ENCODE data around the gene UBE2J1.
A peak's percentile ranks its signal among the peaks of the same experiment; 100 is the strongest.

Gene UBE2J1

DNA sequence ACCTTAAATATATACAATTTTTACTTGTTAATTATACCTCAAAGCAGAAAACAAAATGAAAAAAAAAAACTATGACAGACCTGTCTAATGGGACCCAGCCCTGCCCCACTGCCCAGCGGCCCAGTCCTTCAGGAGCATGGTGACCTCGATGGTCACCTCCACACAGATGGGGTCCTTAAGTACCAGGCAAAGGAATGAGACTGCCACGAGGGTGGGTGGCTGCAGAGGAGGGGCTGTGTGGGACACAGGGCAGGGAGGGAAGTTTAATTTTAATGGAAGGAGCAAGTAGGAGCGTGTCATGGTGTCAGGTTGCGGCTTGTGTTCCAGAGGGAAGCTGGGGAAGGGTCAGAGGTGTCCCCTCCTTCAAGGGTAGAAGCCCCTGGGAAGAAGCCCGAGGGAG is 66.0 kb downstream of the UBE2J1 start:
- no peak overlapping the region for H2AK5ac ChIP-seq (ENCODE audit: low read depth, low read length)
- H3K9ac ChIP-seq (ENCODE audit: low read depth, low read length, poor library complexity): no peak overlapping the region
- no peak for DNase-seq (ENCODE audit: low spot score)
- peak overlapping the region; percentile 49 for H3K14ac ChIP-seq (ENCODE audit: low read length)
- no peak overlapping the region for H3K4ac ChIP-seq (ENCODE audit: low read length)
- H2BK5ac ChIP-seq (ENCODE audit: low read length): no peak overlapping the region
- H2AFZ ChIP-seq (ENCODE audit: low read length): peak overlapping the region; percentile 19
- no peak overlapping the region for H4K91ac ChIP-seq (ENCODE audit: low read depth, low read length, poor library complexity)
- H3K23ac ChIP-seq (ENCODE audit: low read depth, low read length, poor library complexity): no peak overlapping the region
- H3K9me3 ChIP-seq (replicated peaks in 1 of 2; ENCODE audit: control insufficient read depth in 2 of 2, insufficient read depth in 1 of 2, low read depth in 1 of 2, low read length in 2 of 2): no peaks in the 10 kb centered on the region
- H4K8ac ChIP-seq (ENCODE audit: low read depth, low read length): no peak overlapping the region
- H3K4me2 ChIP-seq (ENCODE audit: insufficient read depth, low read length, poor library complexity, severe bottlenecking): no peak overlapping the region
- H3K4me1 ChIP-seq (ENCODE audit: control insufficient read depth in 2 of 2, insufficient read depth in 1 of 2, low read depth in 1 of 2, low read length in 2 of 2): peaks cover 8 to 10% of the 10 kb centered on the region in 2 donors
- no CpG with 5 or more reads among the region's 6 CpGs for WGBS, 2 donors (ENCODE audit: extremely low coverage in 2 of 2, insufficient read length in 2 of 2, insufficient replicate concordance in 1 of 2)
- no peak overlapping the region for H2BK12ac ChIP-seq (ENCODE audit: low read length)
- peak overlapping the region; percentile 32 for H3K18ac ChIP-seq (ENCODE audit: low read length)
- H2BK120ac ChIP-seq (ENCODE audit: low read depth, low read length): no peak overlapping the region
- H3K79me1 ChIP-seq (ENCODE audit: low read depth, low read length): no peaks in the 10 kb centered on the region
- H3K36me3 ChIP-seq (replicated peaks in 1 of 2; ENCODE audit: control insufficient read depth in 2 of 2, insufficient read depth in 2 of 2, low read length in 2 of 2): no peaks in the 10 kb centered on the region
- peaks cover 0 to 8% (median 0%) of the 10 kb centered on the region in 3 experiments for H3K27me3 ChIP-seq (ENCODE audit: control insufficient read depth in 3 of 3, insufficient read depth in 3 of 3, low read depth in 1 of 3, low read length in 3 of 3)
- H3K27ac ChIP-seq (replicated peaks; ENCODE audit: low read length): no peak overlapping the region
- H3K4me3 ChIP-seq (ENCODE audit: low read length in 2 of 2): no peak overlapping the region
- H2BK15ac ChIP-seq (ENCODE audit: low read length): no peak overlapping the region

DNA sequence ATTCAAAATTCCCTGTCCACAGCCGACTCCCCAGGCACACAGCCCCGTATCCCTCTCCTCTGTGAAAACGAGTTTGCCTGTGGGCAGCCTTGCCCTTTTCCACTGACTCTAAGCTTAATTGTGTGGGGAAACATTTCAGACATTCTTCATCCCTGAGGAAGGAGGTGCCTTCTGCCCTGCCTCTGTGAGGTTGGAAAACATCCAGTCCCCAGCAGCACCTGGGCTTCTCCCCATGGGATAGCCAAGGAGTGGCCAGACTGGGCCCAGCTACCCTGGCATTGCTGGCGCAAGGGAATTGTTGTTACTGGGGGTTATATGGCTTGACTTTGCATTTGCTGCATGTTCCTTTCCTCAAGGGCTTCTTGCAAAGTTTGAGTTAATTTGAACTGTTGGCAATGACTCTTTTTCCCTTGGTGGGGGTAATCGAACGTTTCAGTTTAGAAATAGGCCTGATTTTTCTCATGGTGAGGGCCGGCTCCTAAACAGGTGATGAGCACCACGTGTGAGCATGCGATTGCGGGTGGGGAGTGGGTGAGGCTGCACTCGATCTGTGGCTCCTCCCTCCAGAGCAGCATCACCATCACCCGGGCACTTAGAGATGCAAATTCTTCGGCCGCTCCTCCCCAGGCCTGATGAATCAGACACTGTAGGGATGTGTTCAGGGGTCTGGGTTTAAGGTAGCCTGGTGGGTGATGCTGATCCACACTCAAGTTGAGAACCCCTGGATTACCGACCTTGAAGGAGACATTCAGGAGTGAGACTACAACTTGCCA is 67.4 kb downstream of the UBE2J1 start:
- H2AK5ac ChIP-seq (ENCODE audit: low read depth, low read length): no peak overlapping the region
- peaks cover 0 to 3% (median 0%) of the 10 kb centered on the region in 3 experiments for H3K27me3 ChIP-seq (ENCODE audit: control insufficient read depth in 3 of 3, insufficient read depth in 3 of 3, low read depth in 1 of 3, low read length in 3 of 3)
- WGBS, 2 donors (ENCODE audit: extremely low coverage in 2 of 2, insufficient read length in 2 of 2, insufficient replicate concordance in 1 of 2): no CpG with 5 or more reads among the region's 15 CpGs

DNA sequence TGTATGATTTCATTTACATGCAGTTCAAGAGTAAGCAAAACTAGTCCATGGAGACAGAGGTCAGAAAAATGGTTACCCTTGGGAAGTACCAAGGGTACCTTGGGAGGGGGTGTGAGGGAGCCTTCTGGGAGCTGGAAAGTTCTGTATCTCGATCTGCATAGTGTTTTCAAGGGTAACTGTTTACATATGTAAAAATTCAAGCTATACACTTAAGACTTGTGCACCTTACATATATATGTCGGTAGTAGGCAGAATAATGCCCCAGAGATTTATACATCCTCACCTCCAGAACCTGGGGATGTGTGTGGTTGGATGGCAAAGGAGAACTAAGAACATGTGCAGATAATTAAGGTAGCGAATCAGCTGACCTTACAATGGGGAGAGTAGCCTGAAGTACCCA is 68.4 kb downstream of the UBE2J1 start:
- H3K23ac ChIP-seq (ENCODE audit: low read depth, low read length, poor library complexity): no peak overlapping the region
- H3K79me1 ChIP-seq (ENCODE audit: low read depth, low read length): no peaks in the 10 kb centered on the region
- H3K4ac ChIP-seq (ENCODE audit: low read length): no peak overlapping the region
- no peaks in the 10 kb centered on the region for H3K36me3 ChIP-seq (replicated peaks in 1 of 2; ENCODE audit: control insufficient read depth in 2 of 2, insufficient read depth in 2 of 2, low read length in 2 of 2)
- no peak overlapping the region for H2AK5ac ChIP-seq (ENCODE audit: low read depth, low read length)
- no peak overlapping the region for H3K27ac ChIP-seq (replicated peaks; ENCODE audit: low read length)
- H3K9ac ChIP-seq (ENCODE audit: low read depth, low read length, poor library complexity): no peak overlapping the region
- no peak for DNase-seq (ENCODE audit: low spot score)
- no peaks in the 10 kb centered on the region for H3K9me3 ChIP-seq (replicated peaks in 1 of 2; ENCODE audit: control insufficient read depth in 2 of 2, insufficient read depth in 1 of 2, low read depth in 1 of 2, low read length in 2 of 2)
- no peak overlapping the region for H3K18ac ChIP-seq (ENCODE audit: low read length)
- no peak overlapping the region for H4K91ac ChIP-seq (ENCODE audit: low read depth, low read length, poor library complexity)
- no peak overlapping the region for H2BK12ac ChIP-seq (ENCODE audit: low read length)
- no peak overlapping the region for H3K14ac ChIP-seq (ENCODE audit: low read length)
- no peak overlapping the region for H2BK120ac ChIP-seq (ENCODE audit: low read depth, low read length)
- H3K4me1 ChIP-seq (ENCODE audit: control insufficient read depth in 2 of 2, insufficient read depth in 1 of 2, low read depth in 1 of 2, low read length in 2 of 2): peaks cover 8 to 10% of the 10 kb centered on the region in 2 donors
- H2AFZ ChIP-seq (ENCODE audit: low read length): no peak overlapping the region
- H3K4me3 ChIP-seq (ENCODE audit: low read length in 2 of 2): no peak overlapping the region
- no peak overlapping the region for H2BK5ac ChIP-seq (ENCODE audit: low read length)
- no peak overlapping the region for H2BK15ac ChIP-seq (ENCODE audit: low read length)
- no CpG with 5 or more reads among the region's 3 CpGs for WGBS, 2 donors (ENCODE audit: extremely low coverage in 2 of 2, insufficient read length in 2 of 2, insufficient replicate concordance in 1 of 2)
- no peaks in the 10 kb centered on the region for H3K27me3 ChIP-seq (ENCODE audit: control insufficient read depth in 3 of 3, insufficient read depth in 3 of 3, low read depth in 1 of 3, low read length in 3 of 3)
- no peak overlapping the region for H4K8ac ChIP-seq (ENCODE audit: low read depth, low read length)
- no peak overlapping the region for H3K4me2 ChIP-seq (ENCODE audit: insufficient read depth, low read length, poor library complexity, severe bottlenecking)

More for the DNA sequence above, 67.4 kb downstream of the UBE2J1 start:
- H3K36me3 ChIP-seq (replicated peaks in 1 of 2; ENCODE audit: control insufficient read depth in 2 of 2, insufficient read depth in 2 of 2, low read length in 2 of 2): no peaks in the 10 kb centered on the region
- H3K4ac ChIP-seq (ENCODE audit: low read length): no peak overlapping the region
- H3K27ac ChIP-seq (replicated peaks; ENCODE audit: low read length): no peak overlapping the region
- no peak overlapping the region for H3K23ac ChIP-seq (ENCODE audit: low read depth, low read length, poor library complexity)
- no peak overlapping the region for H3K4me3 ChIP-seq (ENCODE audit: low read length in 2 of 2)
- no peak overlapping the region for H4K8ac ChIP-seq (ENCODE audit: low read depth, low read length)
- H2BK5ac ChIP-seq (ENCODE audit: low read length): no peak overlapping the region
- peaks cover 8 to 10% of the 10 kb centered on the region in 2 donors for H3K4me1 ChIP-seq (ENCODE audit: control insufficient read depth in 2 of 2, insufficient read depth in 1 of 2, low read depth in 1 of 2, low read length in 2 of 2)
- H3K14ac ChIP-seq (ENCODE audit: low read length): no peak overlapping the region
- no peak overlapping the region for H3K18ac ChIP-seq (ENCODE audit: low read length)
- no peaks in the 10 kb centered on the region for H3K79me1 ChIP-seq (ENCODE audit: low read depth, low read length)
- H4K91ac ChIP-seq (ENCODE audit: low read depth, low read length, poor library complexity): no peak overlapping the region
- H2BK12ac ChIP-seq (ENCODE audit: low read length): no peak overlapping the region
- DNase-seq (ENCODE audit: low spot score): no peak
- no peak overlapping the region for H3K9ac ChIP-seq (ENCODE audit: low read depth, low read length, poor library complexity)
- H3K4me2 ChIP-seq (ENCODE audit: insufficient read depth, low read length, poor library complexity, severe bottlenecking): no peak overlapping the region
- no peak overlapping the region for H2AFZ ChIP-seq (ENCODE audit: low read length)
- no peak overlapping the region for H2BK120ac ChIP-seq (ENCODE audit: low read depth, low read length)
- H2BK15ac ChIP-seq (ENCODE audit: low read length): no peak overlapping the region
- H3K9me3 ChIP-seq (replicated peaks in 1 of 2; ENCODE audit: control insufficient read depth in 2 of 2, insufficient read depth in 1 of 2, low read depth in 1 of 2, low read length in 2 of 2): no peaks in the 10 kb centered on the region

DNA sequence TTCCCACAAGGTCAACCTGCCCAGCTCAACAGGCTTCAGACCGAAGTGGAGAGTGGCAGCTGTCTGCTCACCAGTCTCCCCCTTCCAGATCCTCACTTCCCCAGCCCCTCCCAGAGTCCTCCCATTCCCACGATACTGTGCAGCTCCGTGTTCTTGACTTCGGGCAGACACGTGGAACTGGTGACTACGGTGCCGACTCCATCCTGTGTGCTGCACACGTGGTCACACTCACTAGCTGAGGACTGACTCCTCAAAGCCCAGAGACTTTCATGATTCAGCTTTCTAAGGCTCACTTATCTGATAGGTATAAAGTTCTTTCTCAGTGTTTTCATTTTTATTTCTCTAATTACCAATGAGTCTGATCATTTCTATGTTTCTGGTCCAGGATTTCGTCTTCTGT is 69.8 kb downstream of the UBE2J1 start:
- Histone ChIP-seq H2AFZ (ENCODE audit: low read length) (no peak overlapping the region), H3K27ac (replicated peaks; ENCODE audit: low read length) (no peak overlapping the region), H3K9me3 (replicated peaks in 1 of 2; ENCODE audit: control insufficient read depth in 2 of 2, insufficient read depth in 1 of 2, low read depth in 1 of 2, low read length in 2 of 2) (no peaks in the 10 kb centered on the region), H3K18ac (ENCODE audit: low read length) (no peak overlapping the region), H2BK15ac (ENCODE audit: low read length) (no peak overlapping the region), H3K36me3 (replicated peaks in 1 of 2; ENCODE audit: control insufficient read depth in 2 of 2, insufficient read depth in 2 of 2, low read length in 2 of 2) (no peaks in the 10 kb centered on the region), H3K9ac (ENCODE audit: low read depth, low read length, poor library complexity) (no peak overlapping the region), H3K4me1 (ENCODE audit: control insufficient read depth in 2 of 2, insufficient read depth in 1 of 2, low read depth in 1 of 2, low read length in 2 of 2) (peaks cover 8 to 10% of the 10 kb centered on the region in 2 donors), H3K23ac (ENCODE audit: low read depth, low read length, poor library complexity) (no peak overlapping the region), H3K14ac (ENCODE audit: low read length) (peak overlapping the region; percentile 95), H3K4me3 (ENCODE audit: low read length in 2 of 2) (no peak overlapping the region), H4K8ac (ENCODE audit: low read depth, low read length) (no peak overlapping the region), H3K27me3 (ENCODE audit: control insufficient read depth in 3 of 3, insufficient read depth in 3 of 3, low read depth in 1 of 3, low read length in 3 of 3) (no peaks in the 10 kb centered on the region), H2BK12ac (ENCODE audit: low read length) (no peak overlapping the region), H2AK5ac (ENCODE audit: low read depth, low read length) (no peak overlapping the region), H3K4me2 (ENCODE audit: insufficient read depth, low read length, poor library complexity, severe bottlenecking) (no peak overlapping the region), H2BK5ac (ENCODE audit: low read length) (no peak overlapping the region), H3K79me1 (ENCODE audit: low read depth, low read length) (no peaks in the 10 kb centered on the region), H2BK120ac (ENCODE audit: low read depth, low read length) (no peak overlapping the region), H3K4ac (ENCODE audit: low read length) (no peak overlapping the region), H4K91ac (ENCODE audit: low read depth, low read length, poor library complexity) (no peak overlapping the region)
- no CpG with 5 or more reads among the region's 9 CpGs for WGBS, 2 donors (ENCODE audit: extremely low coverage in 2 of 2, insufficient read length in 2 of 2, insufficient replicate concordance in 1 of 2)
- no peak for DNase-seq (ENCODE audit: low spot score)
